Adrenal gland (tissue), 5 donors: ENCODE results near the gene RAD51B.

ENCODE experiments used
- POLR2A ChIP-seq, 2 donors: fragments of 450-650 bp; IDR thresholded peaks; one replicate each; pipeline ENCODE4 v1.6.1; 2017; ENCODE audit warnings: antibody characterized with exemption in 2 of 2, mild to moderate bottlenecking in 2 of 2, moderate library complexity in 1 of 2
- TF ChIP-seq, protein P1 (sequence below), 6 experiments: fragments of 450-650 bp in 4 of 6; fragments of 200-600 bp in 2 of 6; sonication (generic) in 1 of 6; IDR thresholded peaks; 1 replicate in 5 of 6; 2 replicates in 1 of 6; pipeline versions ENCODE4 v1.5.1 to v1.8.0; 2016 to 2021; ENCODE audit warnings: antibody characterized with exemption in 6 of 6, mild to moderate bottlenecking in 2 of 6, moderate library complexity in 1 of 6
- donor health status: DM: no; HTN: no; CAD: no.

DNA sequence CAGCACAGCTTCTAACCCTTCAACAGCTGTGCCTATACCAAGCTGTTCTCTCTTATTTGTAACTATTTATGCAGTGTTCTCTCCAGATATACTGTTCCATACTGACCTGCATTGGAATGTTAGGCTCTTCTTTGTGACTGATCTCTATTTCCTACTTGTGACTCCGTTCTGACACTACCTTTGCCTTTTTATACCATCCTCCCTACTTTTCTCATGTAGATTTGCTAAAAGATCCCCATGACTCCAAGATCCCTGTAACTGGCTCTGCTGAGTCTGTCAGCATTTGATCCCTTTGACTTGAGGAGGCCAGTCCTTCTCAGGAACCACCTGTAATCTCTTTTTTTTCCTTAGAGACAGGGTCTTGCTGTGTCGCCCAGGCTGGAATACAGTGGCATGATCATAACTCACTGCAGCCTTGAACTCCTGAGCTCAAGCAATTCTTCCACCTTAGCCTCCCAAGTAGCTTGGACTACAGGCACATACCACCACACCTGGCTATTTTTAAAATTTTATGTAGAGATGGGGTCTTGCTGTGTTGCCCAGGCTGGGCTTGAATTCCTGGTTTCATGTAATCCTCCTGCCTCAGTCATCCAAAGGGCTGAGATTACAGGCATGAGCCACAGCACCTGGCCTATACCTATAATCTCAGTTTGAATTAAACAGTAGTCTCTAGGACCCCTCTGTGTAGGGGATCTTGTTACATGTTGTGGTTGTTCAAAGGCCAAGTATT, 605.0 kb downstream of the RAD51B start:
- TF ChIP-seq, protein P1, sequence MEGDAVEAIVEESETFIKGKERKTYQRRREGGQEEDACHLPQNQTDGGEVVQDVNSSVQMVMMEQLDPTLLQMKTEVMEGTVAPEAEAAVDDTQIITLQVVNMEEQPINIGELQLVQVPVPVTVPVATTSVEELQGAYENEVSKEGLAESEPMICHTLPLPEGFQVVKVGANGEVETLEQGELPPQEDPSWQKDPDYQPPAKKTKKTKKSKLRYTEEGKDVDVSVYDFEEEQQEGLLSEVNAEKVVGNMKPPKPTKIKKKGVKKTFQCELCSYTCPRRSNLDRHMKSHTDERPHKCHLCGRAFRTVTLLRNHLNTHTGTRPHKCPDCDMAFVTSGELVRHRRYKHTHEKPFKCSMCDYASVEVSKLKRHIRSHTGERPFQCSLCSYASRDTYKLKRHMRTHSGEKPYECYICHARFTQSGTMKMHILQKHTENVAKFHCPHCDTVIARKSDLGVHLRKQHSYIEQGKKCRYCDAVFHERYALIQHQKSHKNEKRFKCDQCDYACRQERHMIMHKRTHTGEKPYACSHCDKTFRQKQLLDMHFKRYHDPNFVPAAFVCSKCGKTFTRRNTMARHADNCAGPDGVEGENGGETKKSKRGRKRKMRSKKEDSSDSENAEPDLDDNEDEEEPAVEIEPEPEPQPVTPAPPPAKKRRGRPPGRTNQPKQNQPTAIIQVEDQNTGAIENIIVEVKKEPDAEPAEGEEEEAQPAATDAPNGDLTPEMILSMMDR (IDR thresholded peaks at IDR 0.05), result no peak
- TF ChIP-seq POLR2A (IDR thresholded peaks at IDR 0.05), result no peak
